NCI-H1436 (cell line): ENCODE data around the gene CHPF2.

Experiments used
- DNase-seq: peaks from one replicate; lab custom pipeline; 2025; lab: John Stamatoyannopoulos, UW

Gene CHPF2

GRCh38 chr7:151264615-151265014 lies 32.3 kb downstream of the CHPF2 start:
- no peak for DNase-seq

GRCh38 chr7:151265351-151265931 lies 33.2 kb downstream of the CHPF2 start:
- no peak for DNase-seq

GRCh38 chr7:151269511-151269910 lies 37.2 kb downstream of the CHPF2 start:
- DNase-seq: no peak

GRCh38 chr7:151271699-151272355 lies 39.5 kb downstream of the CHPF2 start:
- DNase-seq: no peak

- DNase-seq: no peak
Measured at GRCh38 chr7:151272405-151272804, 40.1 kb downstream of the CHPF2 start.

DNA sequence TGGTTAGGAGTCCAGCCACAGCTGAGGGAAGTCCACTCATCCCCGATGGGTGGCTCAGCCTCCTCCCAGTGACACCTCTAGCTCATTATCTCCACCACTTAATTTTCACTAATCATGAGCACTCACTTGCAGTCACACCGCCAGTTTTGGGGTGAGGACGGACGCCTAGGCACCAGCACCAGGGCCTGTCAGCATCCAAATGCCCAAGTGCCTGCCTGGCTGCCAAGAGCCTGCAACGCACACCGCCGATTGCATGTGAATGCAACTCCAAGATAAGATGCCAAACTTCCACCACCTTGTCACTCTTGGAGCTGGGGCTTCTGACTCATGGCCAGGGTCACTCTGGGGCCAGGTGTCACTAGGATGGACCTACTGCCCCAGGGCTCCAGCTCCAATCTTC lies 40.6 kb downstream of the CHPF2 start:
- DNase-seq: no peak

DNA sequence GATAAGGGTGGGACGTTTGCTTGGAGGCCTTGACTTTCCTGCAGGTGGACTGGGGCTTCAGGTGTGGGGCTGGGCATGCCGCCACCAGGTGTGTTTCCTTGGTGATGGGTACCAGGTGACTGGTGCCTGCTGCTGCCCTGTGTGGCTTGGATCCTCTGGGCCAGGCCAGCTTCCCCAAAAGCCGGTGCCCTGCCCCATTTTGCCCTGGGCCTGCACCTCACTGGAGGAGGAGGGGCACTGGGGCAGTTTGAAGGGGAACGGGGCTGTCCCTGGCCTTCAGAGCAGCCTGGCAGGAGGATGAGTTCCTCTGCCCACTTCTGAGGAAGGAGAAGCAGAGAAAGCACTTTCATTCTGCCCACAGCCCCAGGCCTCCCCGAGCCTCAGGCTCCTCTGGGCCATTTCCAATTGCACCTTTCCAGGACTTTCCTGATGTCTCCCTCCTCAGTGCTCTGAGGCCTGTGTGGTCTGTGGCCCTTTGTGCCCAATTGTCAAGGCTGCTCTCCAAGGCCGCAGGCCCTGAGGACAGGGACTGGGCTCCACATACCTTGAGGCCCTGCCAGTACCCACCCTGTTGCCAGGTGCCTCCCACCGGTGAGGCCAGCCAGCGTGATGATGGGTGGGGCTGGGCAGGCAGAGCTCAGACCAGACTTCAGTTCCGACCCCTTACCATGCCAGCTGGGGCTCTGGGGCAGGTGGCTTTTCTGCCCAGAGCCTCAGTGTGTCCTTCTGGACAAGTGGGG lies 41.5 kb downstream of the CHPF2 start:
- DNase-seq: no peak

DNA sequence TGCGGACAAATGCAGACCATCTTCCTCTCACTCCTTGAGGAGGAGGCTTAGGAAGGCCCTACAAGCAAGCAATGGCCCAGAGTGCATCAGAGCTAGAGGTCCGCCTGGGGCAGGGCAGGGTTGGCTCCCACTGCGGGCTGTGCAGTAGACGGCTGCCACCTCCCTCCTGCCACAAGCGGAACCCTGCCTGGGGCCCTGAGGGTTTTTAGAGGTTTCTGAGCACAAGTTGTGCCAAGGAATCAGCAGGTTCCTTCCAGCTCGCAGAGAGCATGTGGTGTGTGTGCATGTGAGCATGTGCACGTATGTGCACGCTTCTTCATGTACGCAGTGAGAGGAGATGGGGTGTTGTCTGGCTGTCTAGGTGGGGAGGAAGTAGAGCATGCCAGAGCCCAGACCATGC lies 42.1 kb downstream of the CHPF2 start:
- no peak for DNase-seq

- no peak for DNase-seq
Measured at GRCh38 chr7:151274936-151275812, 42.9 kb downstream of the CHPF2 start.

GRCh38 chr7:151275813-151276577 lies 43.7 kb downstream of the CHPF2 start:
- no peak for DNase-seq

GRCh38 chr7:151276666-151277590 lies 44.6 kb downstream of the CHPF2 start:
- peak; percentile 53 for DNase-seq

GRCh38 chr7:151277631-151278030 lies 45.3 kb downstream of the CHPF2 start:
- no peak for DNase-seq

- DNase-seq: no peak
Measured at GRCh38 chr7:151278949-151279348, 46.7 kb downstream of the CHPF2 start.

DNA sequence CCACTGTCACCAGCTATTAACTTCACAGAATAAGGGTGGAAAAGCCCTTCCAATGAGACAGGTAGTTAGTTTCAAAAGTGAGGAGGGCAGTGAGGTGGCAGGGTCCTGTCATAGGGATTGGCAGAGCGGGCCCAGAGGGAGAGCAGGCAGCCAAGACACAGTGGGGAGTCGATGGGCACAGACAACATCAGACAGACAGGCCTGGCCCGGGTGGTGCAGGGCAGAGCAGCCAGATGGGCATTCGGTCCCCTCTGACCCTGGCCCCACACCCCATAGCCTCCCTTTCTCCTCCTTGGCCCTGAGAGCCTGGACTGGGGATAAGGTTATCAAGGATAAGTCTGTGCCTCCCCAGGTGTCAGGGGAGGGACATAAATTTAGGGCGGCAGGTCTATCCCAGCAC lies 47.6 kb downstream of the CHPF2 start:
- no peak for DNase-seq

DNA sequence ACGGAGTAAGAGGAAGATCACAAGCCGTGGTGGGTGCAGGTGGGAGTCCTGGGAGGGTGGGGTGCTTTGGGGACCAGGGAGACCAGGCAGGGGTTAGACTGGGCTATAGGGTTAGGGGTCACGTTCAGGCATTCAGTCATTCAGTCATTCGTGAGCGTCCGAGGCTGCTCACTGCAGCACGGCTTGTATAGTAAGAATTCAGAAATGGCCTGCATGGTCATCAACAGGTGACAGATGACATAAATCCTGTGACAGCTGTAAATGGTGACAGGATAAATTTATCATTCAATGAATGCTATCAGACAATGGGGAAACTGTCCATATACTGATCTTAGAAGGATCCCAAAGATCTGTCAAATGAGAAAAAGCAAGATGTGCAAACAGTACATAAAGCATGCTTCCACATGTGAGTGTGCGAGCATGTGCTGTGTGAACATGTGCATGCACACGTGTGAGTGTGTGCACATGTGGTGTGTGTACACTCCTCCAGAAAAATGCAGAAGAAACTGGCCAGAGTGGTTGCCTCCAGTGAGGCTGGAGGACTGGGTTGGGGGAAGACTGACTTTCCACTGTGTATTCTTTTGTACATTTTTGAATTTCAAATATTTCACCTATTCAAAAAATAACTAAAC lies 48.2 kb downstream of the CHPF2 start:
- DNase-seq: no peak

- no peak for DNase-seq
Measured at GRCh38 chr7:151281686-151282085, 49.4 kb downstream of the CHPF2 start.

- no peak for DNase-seq
Measured at GRCh38 chr7:151282111-151282510, 49.8 kb downstream of the CHPF2 start.

- no peak for DNase-seq
Measured at GRCh38 chr7:151283302-151283701, 51.0 kb downstream of the CHPF2 start.

- no peak for DNase-seq
Measured at GRCh38 chr7:151286148-151286547, 53.9 kb downstream of the CHPF2 start.
